Vagina (tissue), 2 donors: Measurements from ENCODE around the gene KHDRBS1.

Experiments used
- POLR2A ChIP-seq, 2 donors: fragments of 450-650 bp; IDR thresholded peaks; one replicate each; pipeline ENCODE4 v1.6.1; 2017; ENCODE audit warnings: antibody characterized with exemption in 2 of 2, mild to moderate bottlenecking in 2 of 2, moderate library complexity in 2 of 2
- POLR2AphosphoS5 ChIP-seq, 2 donors: sonication (generic); formaldehyde crosslinking; IDR thresholded peaks; one replicate each; pipeline ENCODE4 v1.9.0; 2017; ENCODE audit warnings: antibody characterized with exemption in 2 of 2, mild to moderate bottlenecking in 2 of 2, low read depth in 1 of 2; ENCODE audit not compliant: insufficient read depth in 1 of 2
- TF ChIP-seq, protein P1 (sequence below), 3 experiments: fragments of 450-650 bp in 2 of 3; fragments of 200-600 bp in 1 of 3; sonication (generic) in 1 of 3; IDR thresholded peaks; one replicate each; pipeline ENCODE4 v1.5.1; 2017 to 2019; ENCODE audit warnings: antibody characterized with exemption in 3 of 3, mild to moderate bottlenecking in 2 of 3, moderate library complexity in 2 of 3

DNA sequence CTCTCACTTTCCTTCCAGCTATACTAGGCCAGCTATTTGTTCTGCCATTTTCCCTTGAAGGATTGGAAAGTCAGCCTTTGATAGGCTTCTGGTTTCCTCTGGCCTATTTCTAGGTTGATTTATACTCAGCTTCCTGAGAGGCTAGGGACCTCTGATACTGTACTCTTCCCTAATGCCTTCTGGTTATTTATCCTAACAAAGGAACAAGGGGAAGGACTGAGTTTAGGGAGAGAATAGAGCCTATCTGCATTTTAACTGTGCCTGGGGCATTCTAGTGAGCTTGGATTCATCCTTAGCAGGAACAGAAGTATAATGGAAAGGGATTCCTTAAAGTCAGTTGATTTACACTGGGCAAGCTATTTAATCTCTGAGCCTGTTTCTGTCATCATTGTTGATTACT is 47.2 kb downstream of the KHDRBS1 start:
- TF ChIP-seq, protein P1, sequence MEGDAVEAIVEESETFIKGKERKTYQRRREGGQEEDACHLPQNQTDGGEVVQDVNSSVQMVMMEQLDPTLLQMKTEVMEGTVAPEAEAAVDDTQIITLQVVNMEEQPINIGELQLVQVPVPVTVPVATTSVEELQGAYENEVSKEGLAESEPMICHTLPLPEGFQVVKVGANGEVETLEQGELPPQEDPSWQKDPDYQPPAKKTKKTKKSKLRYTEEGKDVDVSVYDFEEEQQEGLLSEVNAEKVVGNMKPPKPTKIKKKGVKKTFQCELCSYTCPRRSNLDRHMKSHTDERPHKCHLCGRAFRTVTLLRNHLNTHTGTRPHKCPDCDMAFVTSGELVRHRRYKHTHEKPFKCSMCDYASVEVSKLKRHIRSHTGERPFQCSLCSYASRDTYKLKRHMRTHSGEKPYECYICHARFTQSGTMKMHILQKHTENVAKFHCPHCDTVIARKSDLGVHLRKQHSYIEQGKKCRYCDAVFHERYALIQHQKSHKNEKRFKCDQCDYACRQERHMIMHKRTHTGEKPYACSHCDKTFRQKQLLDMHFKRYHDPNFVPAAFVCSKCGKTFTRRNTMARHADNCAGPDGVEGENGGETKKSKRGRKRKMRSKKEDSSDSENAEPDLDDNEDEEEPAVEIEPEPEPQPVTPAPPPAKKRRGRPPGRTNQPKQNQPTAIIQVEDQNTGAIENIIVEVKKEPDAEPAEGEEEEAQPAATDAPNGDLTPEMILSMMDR (IDR thresholded peaks at IDR 0.05): no peak
- TF ChIP-seq POLR2AphosphoS5 (IDR thresholded peaks at IDR 0.05; ENCODE audit: insufficient read depth in 1 of 2, low read depth in 1 of 2) (no peak), POLR2A (IDR thresholded peaks at IDR 0.05) (no peak)
